AG09309 (cell line): ENCODE measurements around the gene ACTR3.
"Not testable (repeated sequence)": the region's sequence is repeated elsewhere in the genome, so short reads cannot be mapped to it uniquely, and the experiment has no call there.

Experiments
- DNase-seq: peaks from one replicate; pipeline ENCODE4 v3.0.0-alpha.2; 2010; ENCODE audit warnings: low read depth
- H3K4me3 ChIP-seq: 2 replicates; pipeline ENCODE4 v1.5.1; 2011; ENCODE audit warnings: mild to moderate bottlenecking, low read depth, low read length, moderate library complexity; ENCODE audit not compliant: control insufficient read depth
- CTCF ChIP-seq: IDR thresholded peaks from 2 replicates; pipeline ENCODE4 v1.5.1; 2011; ENCODE audit warnings: mild to moderate bottlenecking, low read depth, low read length, inconsistent platforms; ENCODE audit not compliant: insufficient read depth, control insufficient read depth; ENCODE audit errors: missing control alignments

The ACTR3 gene

GRCh38 chr2:113925884-113926283 lies 36.0 kb downstream of the ACTR3 start:
- no peak for DNase-seq
- no peak for TF ChIP-seq CTCF
- H3K4me3 ChIP-seq = no peak overlapping the region

- no peak for DNase-seq
- no peak for TF ChIP-seq CTCF
- no peak overlapping the region for H3K4me3 ChIP-seq
Measured at GRCh38 chr2:113926314-113926713, 36.4 kb downstream of the ACTR3 start.

- no peak overlapping the region for H3K4me3 ChIP-seq
- no peak for TF ChIP-seq CTCF
- DNase-seq = no peak
Measured at GRCh38 chr2:113930448-113930847, 40.6 kb downstream of the ACTR3 start.

- TF ChIP-seq CTCF = no peak
- no peak overlapping the region for H3K4me3 ChIP-seq
- DNase-seq = no peak
Measured at GRCh38 chr2:113937501-113937900, 47.6 kb downstream of the ACTR3 start.

GRCh38 chr2:113940891-113941290 lies 51.0 kb downstream of the ACTR3 start:
- no peak for TF ChIP-seq CTCF
- no peak for DNase-seq
- H3K4me3 ChIP-seq = no peak overlapping the region

- not testable (repeated sequence) for DNase-seq, H3K4me3 ChIP-seq
Measured at GRCh38 chr2:113945784-113946183, 55.9 kb downstream of the ACTR3 start.

- H3K4me3 ChIP-seq, DNase-seq: not testable (repeated sequence)
Measured at GRCh38 chr2:113950906-113951305, 61.0 kb downstream of the ACTR3 start.

GRCh38 chr2:113961000-113961399 lies 71.1 kb downstream of the ACTR3 start:
- no peak overlapping the region for H3K4me3 ChIP-seq
- TF ChIP-seq CTCF = no peak
- DNase-seq = no peak
